Measurements from ENCODE around the gene ARVCF.

Gene ARVCF

GRCh38 chr22:19930551-19931486 lies 85.8 kb downstream of the ARVCF start:
- peaks cover 2% of the 10 kb centered on the region; the same call in 1 of the 2 replicates for H3K36me3 ChIP-seq (ENCODE audit: insufficient read depth, low read length)
- H3K27ac ChIP-seq (ENCODE audit: low read depth, low read length, poor library complexity, severe bottlenecking): no peak overlapping the region
- H3K9ac ChIP-seq (ENCODE audit: low read length): no peak overlapping the region
- H3F3A ChIP-seq (ENCODE audit: insufficient read depth, low read length): no peaks in the 10 kb centered on the region
- H2AFZ ChIP-seq (ENCODE audit: low read length): no peak overlapping the region
- H3K9me3 ChIP-seq (ENCODE audit: low read length): peaks cover 3% of the 10 kb centered on the region; the same call in 1 of the 2 replicates
- TF ChIP-seq CTCF (IDR thresholded peaks at IDR 0.05; ENCODE audit: low read length) (no peak), EZH2 (IDR thresholded peaks at IDR 0.05; ENCODE audit: borderline replicate concordance, low read length) (no peak)
- no peaks in the 10 kb centered on the region for H4K20me1 ChIP-seq (ENCODE audit: insufficient read depth, low read length)
- no peaks in the 10 kb centered on the region for H3K79me2 ChIP-seq (ENCODE audit: insufficient read depth, low read length)
- no peak overlapping the region for H3K4me3 ChIP-seq (ENCODE audit: low read depth, low read length, poor library complexity, severe bottlenecking)
- H3K4me2 ChIP-seq (ENCODE audit: low read length): no peak overlapping the region
- no peaks in the 10 kb centered on the region for H3K9me2 ChIP-seq (ENCODE audit: low read depth, low read length)
- no peaks in the 10 kb centered on the region for H3K4me1 ChIP-seq (ENCODE audit: insufficient read depth, low read length, severe bottlenecking)
- H3K27me3 ChIP-seq (ENCODE audit: insufficient read depth, low read length): no peaks in the 10 kb centered on the region

- Histone ChIP-seq H3K27me3 (ENCODE audit: insufficient read depth, low read length) (no peaks in the 10 kb centered on the region), H3K4me2 (ENCODE audit: low read length) (no peak overlapping the region), H2AFZ (ENCODE audit: low read length) (no peak overlapping the region), H3K79me2 (ENCODE audit: insufficient read depth, low read length) (no peaks in the 10 kb centered on the region), H3K9me2 (ENCODE audit: low read depth, low read length) (no peaks in the 10 kb centered on the region), H3K4me1 (ENCODE audit: insufficient read depth, low read length, severe bottlenecking) (no peaks in the 10 kb centered on the region), H3K4me3 (ENCODE audit: low read depth, low read length, poor library complexity, severe bottlenecking) (no peak overlapping the region), H3K27ac (ENCODE audit: low read depth, low read length, poor library complexity, severe bottlenecking) (no peak overlapping the region), H3K9ac (ENCODE audit: low read length) (no peak overlapping the region), H3K36me3 (ENCODE audit: insufficient read depth, low read length) (no peaks in the 10 kb centered on the region), H3F3A (ENCODE audit: insufficient read depth, low read length) (no peaks in the 10 kb centered on the region), H3K9me3 (ENCODE audit: low read length) (no peaks in the 10 kb centered on the region), H4K20me1 (ENCODE audit: insufficient read depth, low read length) (no peaks in the 10 kb centered on the region)
- TF ChIP-seq CTCF (IDR thresholded peaks at IDR 0.05; ENCODE audit: low read length) (no peak), EZH2 (IDR thresholded peaks at IDR 0.05; ENCODE audit: borderline replicate concordance, low read length) (no peak)
Measured at GRCh38 chr22:19929586-19930550, 86.8 kb downstream of the ARVCF start.

GRCh38 chr22:19928207-19928606 lies 88.4 kb downstream of the ARVCF start:
- Histone ChIP-seq H3K27ac (ENCODE audit: low read depth, low read length, poor library complexity, severe bottlenecking) (no peak overlapping the region), H3K79me2 (ENCODE audit: insufficient read depth, low read length) (no peaks in the 10 kb centered on the region), H3K4me2 (ENCODE audit: low read length) (no peak overlapping the region), H3K9me2 (ENCODE audit: low read depth, low read length) (no peaks in the 10 kb centered on the region), H3K9me3 (ENCODE audit: low read length) (no peaks in the 10 kb centered on the region), H3K36me3 (ENCODE audit: insufficient read depth, low read length) (no peaks in the 10 kb centered on the region), H3K9ac (ENCODE audit: low read length) (no peak overlapping the region), H4K20me1 (ENCODE audit: insufficient read depth, low read length) (no peaks in the 10 kb centered on the region), H3F3A (ENCODE audit: insufficient read depth, low read length) (no peaks in the 10 kb centered on the region), H3K27me3 (ENCODE audit: insufficient read depth, low read length) (no peaks in the 10 kb centered on the region), H3K4me1 (ENCODE audit: insufficient read depth, low read length, severe bottlenecking) (no peaks in the 10 kb centered on the region), H2AFZ (ENCODE audit: low read length) (no peak overlapping the region), H3K4me3 (ENCODE audit: low read depth, low read length, poor library complexity, severe bottlenecking) (no peak overlapping the region)
- no peak for TF ChIP-seq CTCF (IDR thresholded peaks at IDR 0.05; ENCODE audit: low read length)
- no peak for TF ChIP-seq EZH2 (IDR thresholded peaks at IDR 0.05; ENCODE audit: borderline replicate concordance, low read length)

Data from OCI-LY1 (cell line).